Stimulated activated CD8-positive, alpha-beta memory T cell treated with anti-CD3 and anti-CD28 coated beads, Interleukin-7, amount 100 ng/mL, for 48 hours (primary cell): ENCODE data around the gene DLGAP4.

Experiments used
- DNase-seq, 2 donors: peaks; one replicate each; pipeline ENCODE4 v3.0.0-alpha.2; 2020; ENCODE audit warnings: low read depth in 1 of 2; ENCODE audit errors: extremely low read depth in 1 of 2

Gene DLGAP4

DNA sequence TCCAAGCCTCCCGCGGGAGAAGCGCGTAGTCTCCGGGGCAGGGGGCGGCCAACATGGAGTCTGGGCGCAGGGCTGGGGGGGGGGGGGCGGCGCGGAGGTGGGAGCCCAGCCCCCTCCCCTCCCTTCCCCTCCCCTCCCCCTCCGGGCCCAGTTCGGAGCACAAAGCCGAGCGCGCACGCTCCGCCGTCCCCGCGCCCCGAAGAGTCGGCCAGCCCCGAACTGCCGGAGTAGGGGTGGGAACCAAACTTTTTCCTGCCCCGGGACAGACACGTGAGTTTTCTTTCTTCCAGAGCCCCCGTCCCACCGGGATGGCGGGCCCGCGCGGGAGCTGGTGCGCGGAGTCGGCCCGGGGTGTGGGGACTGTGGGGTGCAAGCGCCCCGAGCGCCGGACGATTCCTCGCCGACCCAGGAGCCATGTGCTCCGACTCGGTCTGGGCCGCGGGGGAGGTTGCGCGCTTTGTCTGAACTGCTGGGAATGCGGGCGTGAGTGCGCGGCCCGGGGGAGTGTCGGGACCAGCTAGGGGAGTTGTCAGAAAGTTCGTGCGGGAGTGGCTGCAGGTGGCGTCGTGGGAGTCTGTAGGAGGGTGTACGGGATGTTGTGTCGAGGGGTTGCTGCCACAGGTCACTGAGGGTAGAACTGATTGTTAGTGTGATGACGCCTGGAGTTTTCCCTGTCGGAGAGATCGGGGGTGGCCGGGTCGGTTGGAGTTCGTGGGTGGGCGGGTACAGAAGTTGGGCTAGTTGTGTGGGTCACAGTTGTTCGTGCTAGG, 268.4 kb downstream of the DLGAP4 start:
- peak in 1 of 2 donors; percentile 22 for DNase-seq

DNA sequence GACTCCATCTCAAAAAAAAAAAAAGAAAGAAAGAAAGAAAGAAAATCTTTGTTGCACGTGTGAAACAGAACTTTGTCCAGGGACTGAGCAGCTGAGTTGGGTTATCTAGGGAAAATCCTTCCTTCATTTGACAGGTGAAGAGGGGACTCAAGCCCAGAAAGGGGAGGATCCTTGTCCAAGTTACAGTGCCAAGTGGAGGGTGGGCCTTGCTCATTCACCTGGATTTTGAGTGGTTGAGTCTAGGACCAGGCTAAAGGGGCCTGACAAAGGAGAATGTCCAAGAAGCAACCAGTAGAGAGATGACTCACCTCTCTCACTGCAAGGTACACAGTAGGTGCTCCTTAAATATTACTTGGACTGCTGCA, 269.9 kb downstream of the DLGAP4 start:
- DNase-seq, result no peak
